ENCODE results near the gene ARID1A. TPM values are rescaled to one million over a fixed set of nuclear protein-coding genes. Genes with fewer than 3 reads are reported as not detected.

The ARID1A gene
- total RNA-seq, 2 experiments from 2014 or later, result 55.2 to 123 TPM

GRCh38 chr1:26822737-26823395 is 127.1 kb downstream of the ARID1A start:
- no peak for TF ChIP-seq EZH2phosphoT487 (IDR thresholded peaks at IDR 0.05; ENCODE audit: borderline replicate concordance, low read depth, low read length)
- no peak for TF ChIP-seq CTCF (conservative IDR thresholded peaks at IDR 0.05; ENCODE audit: low read length)
- Histone ChIP-seq H2AFZ (ENCODE audit: low read length) (no peak overlapping the region), H3K4me1 (ENCODE audit: insufficient read depth, low read length, poor library complexity, severe bottlenecking) (peaks cover 44% of the 10 kb centered on the region), H3K4me3 (ENCODE audit: low read depth, low read length, poor library complexity, severe bottlenecking) (no peak overlapping the region), H3K27ac (ENCODE audit: low read depth, low read length, poor library complexity, severe bottlenecking) (no peak overlapping the region), H3K9me2 (ENCODE audit: insufficient read depth, low read length) (no peaks in the 10 kb centered on the region), H4K20me1 (ENCODE audit: insufficient read depth, low read length) (no peaks in the 10 kb centered on the region), H3K79me2 (ENCODE audit: insufficient read depth, low read depth, low read length) (peaks cover 6% of the 10 kb centered on the region; the same call in 1 of the 2 replicates), H3K9me3 (ENCODE audit: low read length) (no peaks in the 10 kb centered on the region), H3K36me3 (ENCODE audit: insufficient read depth, low read length) (no peaks in the 10 kb centered on the region), H3K4me2 (ENCODE audit: low read length) (no peak overlapping the region)
- DNase-seq (ENCODE audit: low spot score), result peak; percentile 22
- ChIA-PET POLR2A (interaction anchor here (1.1 kb wide), 1 partner anchor 11 kb away, joined by 3 read pairs; no protein-coding TSS in a partner anchor), CTCF (ENCODE audit: unreplicated experiment) (interaction anchor here (0.8 kb wide), 1 partner anchor 22 kb away, joined by 5 read pairs; no protein-coding TSS in a partner anchor)
- BruUV-seq (replicated peaks), result no TSS peak
- intact Hi-C loops (cut with micrococcal nuclease; ENCODE audit: unreplicated experiment), result no loop called here

- Histone ChIP-seq H3K4me3 (ENCODE audit: low read depth, low read length, poor library complexity, severe bottlenecking) (no peak overlapping the region), H4K20me1 (ENCODE audit: insufficient read depth, low read length) (no peaks in the 10 kb centered on the region), H3K4me2 (ENCODE audit: low read length) (no peak overlapping the region), H3K9me3 (ENCODE audit: low read length) (no peaks in the 10 kb centered on the region), H3K4me1 (ENCODE audit: insufficient read depth, low read length, poor library complexity, severe bottlenecking) (peaks cover 60% of the 10 kb centered on the region), H3K79me2 (ENCODE audit: insufficient read depth, low read depth, low read length) (peaks cover 6% of the 10 kb centered on the region; the same call in 1 of the 2 replicates), H2AFZ (ENCODE audit: low read length) (no peak overlapping the region), H3K27ac (ENCODE audit: low read depth, low read length, poor library complexity, severe bottlenecking) (no peak overlapping the region), H3K36me3 (ENCODE audit: insufficient read depth, low read length) (no peaks in the 10 kb centered on the region), H3K9me2 (ENCODE audit: insufficient read depth, low read length) (no peaks in the 10 kb centered on the region)
- TF ChIP-seq EZH2phosphoT487 (IDR thresholded peaks at IDR 0.05; ENCODE audit: borderline replicate concordance, low read depth, low read length), result no peak
- no peak for TF ChIP-seq CTCF (conservative IDR thresholded peaks at IDR 0.05; ENCODE audit: low read length)
- DNase-seq (ENCODE audit: low spot score), result no peak
- POLR2A ChIA-PET, result interaction anchor here (0.9 kb wide), 1 partner anchor 37 kb away, joined by 4 read pairs; no protein-coding TSS in a partner anchor
- no TSS peak for BruUV-seq (replicated peaks)
- intact Hi-C loops (cut with micrococcal nuclease; ENCODE audit: unreplicated experiment), result loop anchor here (1.0 kb wide), 1 partner anchor 14 kb away; no protein-coding TSS in a partner anchor
- CTCF ChIA-PET (ENCODE audit: unreplicated experiment), result no interaction called here
Observed at GRCh38 chr1:26824731-26825130, 128.9 kb downstream of the ARID1A start.

All from OCI-LY7 (cell line).